ENCODE measurements around the gene CFAP68.
"Not testable (repeated sequence)": the region's sequence is repeated elsewhere in the genome, so short reads cannot be mapped to it uniquely, and the experiment has no call there.

CFAP68 gene

DNA sequence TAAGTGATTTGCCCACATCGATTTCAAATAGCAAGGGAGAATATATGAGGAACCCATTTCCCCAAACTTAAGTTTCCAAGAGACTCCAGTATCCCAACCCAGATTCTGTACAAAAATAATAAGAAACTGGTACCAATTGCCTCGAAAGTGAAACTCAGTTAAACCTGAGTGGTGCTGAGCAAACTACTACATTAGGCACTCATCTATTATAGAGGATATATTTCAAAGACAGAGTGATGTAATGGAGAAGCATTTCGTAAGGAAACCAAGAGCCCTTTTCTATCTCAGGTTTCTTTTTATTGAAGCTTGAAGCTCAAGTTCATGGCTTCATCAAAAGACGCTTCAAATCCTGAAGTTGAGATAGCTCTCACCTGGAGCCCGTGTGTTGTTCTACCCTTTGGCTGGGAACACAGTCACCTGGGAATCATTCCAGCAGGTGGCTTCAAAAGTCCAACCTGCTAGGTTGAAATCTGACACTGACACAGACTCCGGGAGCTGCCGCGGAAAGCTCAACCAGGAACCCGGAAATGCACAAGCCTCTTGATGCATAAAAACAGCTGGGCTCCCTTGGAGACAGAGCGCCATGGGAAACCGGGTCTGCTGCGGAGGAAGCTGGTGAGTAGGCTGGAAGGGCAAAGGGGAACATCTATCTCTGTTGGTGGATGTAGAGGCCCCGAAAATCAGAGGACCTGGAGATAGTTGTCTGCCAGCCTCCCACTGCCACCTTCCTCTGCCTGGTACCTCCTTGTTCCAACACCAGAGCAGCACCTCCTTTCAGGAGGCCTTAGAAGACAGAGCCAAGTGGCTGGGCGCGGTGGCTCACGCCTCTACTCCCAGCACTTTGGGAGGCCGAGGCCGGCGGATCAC lies 39.3 kb downstream of the CFAP68 start, which contains the start of gene C11orf52:
Gene C11orf52, plus strand, starts transcription at position 524 of the 867 bp plus-strand sequence. Its CDS starts 60 bp downstream, at position 584.
- peak; percentile 97 for DNase-seq

DNA sequence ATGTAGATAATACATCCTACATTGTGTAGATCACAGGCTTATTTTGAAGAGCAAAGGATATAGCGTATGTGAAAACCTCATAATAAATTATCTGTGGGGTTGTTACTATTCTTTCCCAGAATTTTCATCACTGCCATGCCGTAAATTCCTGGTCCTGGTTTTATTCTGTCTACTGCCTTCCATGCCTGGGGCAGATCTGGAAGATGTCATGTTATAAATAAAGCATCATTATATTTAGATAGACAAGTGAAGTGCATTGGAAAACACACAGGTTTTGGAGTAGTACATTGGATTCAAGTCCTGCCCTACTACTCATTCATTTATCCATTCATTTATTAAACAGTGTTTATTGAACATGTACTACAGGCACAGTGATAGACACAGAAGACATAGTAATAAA lies 41.6 kb downstream of the CFAP68 start:
- DNase-seq = no peak

DNA sequence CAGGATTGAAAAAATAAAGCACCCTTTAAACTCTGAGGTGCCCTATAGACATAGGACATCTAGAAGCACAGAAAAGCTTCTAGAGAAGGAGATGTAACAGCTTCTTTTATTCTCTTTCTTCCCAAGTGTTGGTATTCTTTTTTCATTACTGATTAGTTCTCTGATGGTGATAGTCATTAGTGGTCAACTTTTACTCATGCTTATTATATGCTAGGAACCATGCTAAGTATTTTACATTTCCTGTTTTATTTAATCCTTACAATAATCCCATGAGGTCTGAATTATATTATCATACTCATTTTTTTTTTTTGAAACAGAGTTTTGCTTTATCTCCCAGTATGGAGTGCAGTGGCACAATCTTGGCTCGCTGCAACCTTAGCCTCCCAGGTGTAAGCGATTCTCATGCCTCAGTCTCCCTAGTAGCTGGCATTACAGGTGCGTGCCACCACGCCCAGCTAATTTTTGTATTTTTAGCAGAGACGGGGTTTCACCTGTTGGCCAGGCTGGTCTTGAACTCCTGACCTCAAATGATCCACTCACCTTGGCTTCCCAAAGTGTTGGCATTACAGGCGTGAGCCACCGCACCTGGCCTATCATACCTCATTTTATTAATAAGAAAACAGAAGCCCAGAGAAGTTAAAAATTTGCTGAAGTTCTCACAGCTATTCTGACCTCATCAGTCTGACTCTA lies 42.3 kb downstream of the CFAP68 start:
- DNase-seq = no peak

DNA sequence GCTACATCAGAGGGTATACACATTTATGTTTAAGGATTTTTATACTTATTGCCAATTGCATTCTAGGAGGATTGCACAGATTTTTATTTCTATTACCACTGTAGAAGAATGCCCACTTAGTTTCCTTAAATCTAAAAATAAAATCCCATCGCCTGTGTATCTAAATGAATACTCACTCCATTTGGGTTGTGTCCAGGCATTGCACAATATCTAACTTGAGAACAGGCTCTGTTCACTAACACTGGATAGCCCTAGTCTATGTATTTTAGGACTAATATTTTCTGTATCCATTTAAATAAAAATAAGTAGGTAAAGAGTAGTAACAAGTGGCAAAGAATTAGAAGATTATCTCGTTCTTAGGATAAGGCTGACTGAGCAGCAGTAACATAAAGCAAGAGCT lies 43.5 kb downstream of the CFAP68 start:
- no peak for DNase-seq

DNA sequence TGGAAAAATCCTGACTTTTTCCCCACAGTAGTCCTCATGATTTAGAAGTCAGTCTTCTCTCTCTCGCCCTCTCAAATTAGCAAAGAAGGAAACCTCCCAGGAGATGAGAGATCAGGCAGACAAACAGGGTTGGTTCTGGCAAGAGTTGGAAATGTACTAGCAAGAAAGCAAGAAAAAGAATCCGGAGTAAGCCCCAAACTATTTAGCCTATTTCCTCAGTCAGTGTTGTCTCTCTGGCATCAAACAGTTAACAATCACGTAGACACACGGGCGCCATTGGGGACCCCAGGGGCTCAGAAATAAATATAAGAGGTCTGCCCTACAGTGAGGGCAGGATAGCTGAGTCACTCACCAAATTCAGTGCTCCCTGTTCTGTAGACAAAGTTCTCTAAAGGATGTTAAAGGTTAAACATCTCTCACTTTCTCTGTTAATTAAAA lies 44.0 kb downstream of the CFAP68 start:
- no peak for DNase-seq

DNA sequence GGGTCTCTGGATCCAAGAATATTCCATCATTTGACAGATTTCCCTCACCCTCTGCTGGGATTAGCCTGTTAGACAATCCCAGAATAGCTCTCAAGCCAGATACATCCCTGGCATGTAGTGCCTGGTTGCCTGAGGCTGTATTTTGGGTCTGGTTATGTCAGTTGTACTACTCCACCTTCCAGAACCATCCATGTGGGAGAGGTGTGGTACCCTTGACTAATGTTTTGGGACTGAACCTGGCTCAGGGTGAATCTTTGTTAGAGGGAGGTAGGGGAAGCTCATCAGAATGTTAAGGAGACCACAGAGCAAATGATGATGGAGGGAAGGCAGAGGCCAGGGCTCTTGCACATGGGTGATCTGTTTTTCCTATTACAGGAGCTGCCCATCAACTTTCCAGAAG lies 44.6 kb downstream of the CFAP68 start:
- no peak for DNase-seq

DNA sequence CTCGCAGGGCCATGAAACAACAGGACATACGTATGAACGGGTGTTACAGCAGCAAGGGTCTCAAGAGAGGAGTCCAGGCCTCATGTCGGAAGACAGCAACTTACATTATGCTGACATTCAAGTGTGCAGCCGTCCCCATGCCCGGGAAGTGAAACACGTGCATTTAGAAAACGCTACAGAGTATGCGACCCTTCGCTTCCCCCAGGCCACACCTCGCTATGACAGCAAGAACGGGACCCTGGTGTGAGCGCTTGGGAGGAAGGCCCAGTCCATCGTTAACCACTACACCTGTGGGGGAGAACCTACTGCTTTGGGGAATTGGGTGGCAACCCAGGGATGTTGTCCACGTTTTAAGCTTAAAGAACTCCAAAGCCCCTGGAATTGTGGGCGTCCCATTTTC lies 46.6 kb downstream of the CFAP68 start:
- no peak for DNase-seq

DNA sequence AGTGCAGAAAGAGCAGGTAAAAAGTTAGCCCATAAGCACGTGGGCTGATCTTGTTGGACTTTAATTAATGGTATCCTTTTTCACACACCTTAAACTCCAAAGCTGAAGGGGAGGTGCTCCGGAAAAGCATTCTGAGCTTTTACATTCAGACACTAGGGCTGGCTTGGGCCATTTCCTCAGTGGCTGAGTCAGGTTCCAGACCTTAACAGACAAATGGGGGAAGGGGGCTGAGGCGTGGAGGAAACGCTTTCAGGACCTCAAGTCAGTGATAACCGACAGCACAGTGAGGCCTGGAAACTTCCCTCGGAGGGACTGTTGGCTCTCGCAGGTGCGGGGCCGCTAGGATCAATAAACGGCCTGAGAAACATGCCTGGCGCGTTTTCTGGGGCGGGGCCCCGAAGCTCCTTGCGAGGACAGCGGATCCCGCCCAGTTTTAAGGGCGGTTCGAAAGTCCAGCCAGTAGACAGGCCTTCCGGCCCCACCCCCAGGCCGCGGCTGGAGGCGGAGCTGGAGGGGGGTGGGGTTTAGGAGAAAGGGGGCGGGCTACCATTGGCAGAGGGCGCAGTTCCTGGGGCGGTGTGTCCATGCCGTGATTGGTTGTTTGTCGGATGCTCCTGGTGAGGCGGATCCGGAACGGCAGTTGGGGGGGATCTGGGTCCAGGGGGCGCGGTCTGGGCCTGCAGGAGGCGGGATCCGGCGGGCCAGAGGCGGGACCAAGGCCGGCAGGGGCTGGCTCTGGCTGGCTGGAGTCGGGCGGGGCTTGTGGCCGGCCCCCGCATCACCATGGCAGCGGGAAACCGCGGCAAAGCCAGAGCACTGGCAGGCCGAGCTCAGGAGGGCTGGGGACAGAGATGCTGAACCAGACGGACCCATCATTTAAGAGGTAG lies 47.4 kb downstream of the CFAP68 start:
- DNase-seq = peak; percentile 98

DNA sequence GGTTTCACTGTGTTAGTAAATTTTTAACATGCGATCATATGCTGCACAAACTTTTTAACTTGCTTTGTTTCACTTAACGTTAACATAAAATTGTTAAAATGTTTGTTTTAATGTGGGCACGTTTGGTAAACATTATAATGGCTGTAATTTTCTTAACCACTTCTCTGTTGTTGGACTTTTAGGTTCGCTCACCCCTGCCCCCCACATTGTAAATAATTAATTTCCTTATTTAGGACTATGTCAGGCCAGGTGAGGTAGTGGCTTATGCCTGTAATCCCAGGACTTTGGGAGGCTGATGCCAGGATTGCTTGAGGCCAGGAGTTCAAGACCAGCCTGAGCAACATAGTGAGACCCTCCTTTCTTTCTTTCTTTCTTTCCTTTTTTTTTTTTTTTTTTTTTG lies 51.1 kb downstream of the CFAP68 start:
- no peak for DNase-seq

DNA sequence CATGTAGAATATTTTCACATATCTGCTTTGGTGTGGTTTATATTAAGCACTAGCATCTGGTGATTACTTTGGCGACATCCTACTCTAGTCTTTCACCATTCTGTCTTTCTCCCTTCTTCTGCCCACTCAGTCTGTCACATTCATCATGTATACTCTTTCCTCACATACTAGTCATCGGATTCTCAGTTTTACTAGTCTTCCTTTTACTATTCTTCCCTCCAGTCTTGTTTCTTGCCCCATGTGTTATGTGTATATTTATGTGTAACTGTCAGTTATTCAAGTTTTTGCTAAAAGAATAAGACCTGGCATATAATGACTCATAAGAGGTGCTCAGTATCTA lies 53.2 kb downstream of the CFAP68 start:
- DNase-seq = no peak

DNA sequence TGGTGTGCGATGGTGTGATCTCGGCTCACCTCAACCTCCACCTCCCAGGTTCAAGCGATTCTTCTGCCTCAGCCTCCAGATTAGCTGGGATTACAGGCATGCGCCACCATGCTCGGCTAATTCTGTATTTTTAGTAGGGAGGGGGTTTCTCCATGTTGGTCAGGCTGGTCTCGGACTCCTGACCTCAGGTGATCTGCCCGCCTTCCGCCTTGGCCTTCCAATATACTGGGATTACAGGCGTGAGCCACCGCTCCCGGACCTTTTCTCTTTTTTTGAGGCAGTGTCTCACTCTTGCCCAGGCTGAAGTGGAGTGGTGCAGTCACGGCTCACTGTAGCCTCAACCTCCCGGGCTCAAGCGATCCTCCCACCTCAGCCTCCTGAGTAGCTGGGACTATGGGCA lies 53.8 kb downstream of the CFAP68 start:
- not testable (repeated sequence) for DNase-seq

DNA sequence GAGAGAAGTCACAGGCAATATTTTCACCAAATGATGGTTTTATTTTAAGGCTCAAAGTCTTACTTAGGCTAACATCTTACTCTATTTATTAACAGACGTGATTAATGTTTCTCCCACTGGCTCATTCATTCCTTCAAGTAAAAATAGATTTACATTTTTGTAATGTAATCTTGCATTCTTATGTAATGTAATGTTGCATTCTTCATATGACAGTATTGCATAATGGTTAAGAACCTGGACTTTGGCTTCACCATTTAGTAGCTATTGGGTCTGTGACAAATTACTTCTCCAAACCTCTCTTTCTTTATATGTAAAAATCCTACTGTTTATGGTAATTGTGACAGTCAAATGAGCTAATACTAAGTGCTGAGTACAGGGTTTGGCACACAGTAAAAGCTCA lies 54.5 kb downstream of the CFAP68 start:
- DNase-seq = no peak

DNA sequence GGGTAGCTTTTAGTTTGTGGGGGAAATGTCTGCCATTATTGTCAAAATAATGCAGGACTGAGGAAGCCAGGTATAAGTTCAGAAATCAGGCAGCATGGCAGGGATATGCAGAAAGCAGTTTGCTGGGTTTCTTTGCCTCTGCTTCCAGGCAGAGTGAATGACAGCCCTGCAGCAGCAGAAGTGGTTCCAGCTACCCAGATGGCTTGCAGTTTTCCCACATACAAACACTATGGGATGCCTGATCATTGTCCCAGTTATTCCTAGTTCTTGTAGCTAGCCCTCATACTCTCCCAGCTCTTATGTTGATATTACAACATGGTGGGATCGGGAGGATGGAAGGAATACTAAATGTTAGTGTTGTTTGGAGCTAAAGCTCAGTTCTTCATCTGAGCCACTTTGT lies 55.0 kb downstream of the CFAP68 start:
- DNase-seq = no peak
